GM19351 (cell line): Measurements from ENCODE around the gene ZBTB33.

Experiments used
- ATAC-seq: cut with Tn5 transposase; IDR thresholded peaks from one replicate; pipeline ENCODE4 v1.9.1; 2021; ENCODE audit warnings: mild to moderate bottlenecking, moderate library complexity; ENCODE audit not compliant: unreplicated experiment

ZBTB33 gene

GRCh38 chrX:120304256-120304655 lies 53.6 kb downstream of the ZBTB33 start:
- no peak for ATAC-seq

- ATAC-seq = no peak
These were observed 55.0 kb downstream of the ZBTB33 start for GRCh38 chrX:120305531-120306141.

- ATAC-seq = no peak
These were observed 56.0 kb downstream of the ZBTB33 start for GRCh38 chrX:120306630-120307029.
